Heart left ventricle (tissue), 16 donors: Measurements from ENCODE around the gene CRMP1. TPM values are rescaled to one million over a fixed set of nuclear protein-coding genes. Genes with fewer than 3 reads are reported as not detected.
"Not testable (repeated sequence)": the region's sequence is repeated elsewhere in the genome, so short reads cannot be mapped to it uniquely, and the experiment has no call there.

Experiments
- ATAC-seq, 4 donors: fragments of 200-7000 bp; cut with Tn5 transposase; one replicate each; pipeline ENCODE4 v1.9.1; 2020 to 2022; ENCODE audit warnings: moderate library complexity in 4 of 4, mild to moderate bottlenecking in 3 of 4, moderate number of reproducible peaks in 1 of 4
- DNase-seq, 5 donors: peaks; one replicate each; pipeline ENCODE4 v3.0.0-alpha.2; 2020
- H3K27ac ChIP-seq, 12 donors: fragments of 200-600 bp; sonication (generic) in 4 of 12; one replicate each; pipeline versions ENCODE4 v1.5.0 to v1.8.0; 2016 to 2022; ENCODE audit warnings: mild to moderate bottlenecking in 2 of 12
- H3K27me3 ChIP-seq, 9 donors: fragments of 200-600 bp; sonication (generic) in 2 of 9; one replicate each; pipeline versions ENCODE4 v1.5.1 to v1.8.0; 2016 to 2022; ENCODE audit warnings: mild to moderate bottlenecking in 3 of 9
- H3K36me3 ChIP-seq, 9 donors: fragments of 200-600 bp; sonication (generic) in 2 of 9; one replicate each; pipeline versions ENCODE4 v1.5.0 to v1.8.0; 2018 to 2022; ENCODE audit warnings: mild to moderate bottlenecking in 2 of 9
- H3K4me1 ChIP-seq, 12 donors: fragments of 200-600 bp; sonication (generic) in 4 of 12; one replicate each; pipeline versions ENCODE4 v1.5.0 to v1.8.0; 2016 to 2022; ENCODE audit warnings: mild to moderate bottlenecking in 3 of 12
- H3K4me3 ChIP-seq, 12 donors: fragments of 200-600 bp; sonication (generic) in 4 of 12; one replicate each; pipeline versions ENCODE4 v1.5.0 to v1.8.0; 2017 to 2022; ENCODE audit warnings: mild to moderate bottlenecking in 9 of 12, moderate library complexity in 4 of 12
- H3K9me3 ChIP-seq, 12 donors: fragments of 200-600 bp; sonication (generic) in 4 of 12; one replicate each; pipeline versions ENCODE4 v1.5.0 to v1.8.0; 2016 to 2022; ENCODE audit warnings: mild to moderate bottlenecking in 1 of 12
- POLR2A ChIP-seq, 2 donors: fragments of 450-650 bp; IDR thresholded peaks; one replicate each; pipeline ENCODE4 v1.6.1; 2017; ENCODE audit warnings: antibody characterized with exemption in 2 of 2, mild to moderate bottlenecking in 2 of 2, moderate library complexity in 2 of 2
- WGBS, 4 donors: extraction: QIAGEN DNeasy Blood & Tissue Kit in 2 of 4; methylation state at CpG; one replicate each; pipeline versions ENCODE4 v1.1.5 to v1.1.7; 2013 to 2018; 5-methylcytosine and 5-hydroxymethylcytosine counted together
- intact Hi-C, 10 donors: fragments of 100-400 bp; cut with DNase I; formaldehyde crosslinking; loops; one replicate each; pipeline versions ENCODE4 v1.11.1 to v1.14.2; 2022
- polyA plus RNA-seq, 2 donors: library from polyadenylated mRNA; stranded (reverse); fragments of 200-250 nt; gene quantifications; one replicate each; pipeline ENCODE4 v1.2.3, GENCODE V29; 2013
- total RNA-seq, 9 donors: library from RNA; depleted of rRNA in 2 of 9; stranded (reverse); fragments of >200 nt in 2 of 9; fragmentation: NEBNext Ultra II Directional in 3 of 9; extraction: Animal tissue kit (Norgen Biotek cat#: 25700) in 3 of 9; gene quantifications; one replicate each; pipeline versions ENCODE4 v1.1.0 to v1.2.4, GENCODE V29; 2016 to 2023
- TF ChIP-seq, protein P1 (sequence below), 12 donors: fragments of 200-600 bp; sonication (generic) in 4 of 12; IDR thresholded peaks; one replicate each; pipeline versions ENCODE4 v1.5.0 to v1.8.0; 2018 to 2022; ENCODE audit warnings: antibody characterized with exemption in 12 of 12, mild to moderate bottlenecking in 5 of 12
- donor health status: ischemic (EF 13 %, LVEDD 7.1; RV severe dilation, severe dysfunction).
- donor health status: healthy with polysubstance abuse.
- donor health status: DM: no; HTN: yes; CAD: no.
- donor health status: DM: no; HTN: no; CAD: no.
- donor health status: ischemic (EF 25% LVEDD 6.9; RV normal size, moderate dysfunction).
- donor health status: ischemic (EF 25% LVEDD 5.7; RV mildly dilated, moderate dysfunction).
- donor health status: healthy.
- donor health status: DM: yes; HTN: yes; CAD: no.
- donor health status: ischemic (EF 35%, LVEDD 5.7; RV mildly dilated, moderate dysfunction).
- donor health status: nonischemic (EF 11% LVEDD 7.7; RV severe dilation, severe dysfunction).
- donor health status: DM: yes; HTN: yes; CAD: no.
- donor health status: PGD.
- donor health status: ischemic (EF 29% LVEDD 5.4; RV normal size, mild dysfunction).
- donor health status: nonischemic (EF 23%, LVEDD 6.1; RV moderate dilation, normal function).

The CRMP1 gene
- total and polyA plus RNA-seq, 11 donors = 0.34 to 2.4 (median 0.93) TPM

GRCh38 chr4:5814421-5814820, 78.5 kb downstream of the CRMP1 start:
- Histone ChIP-seq H3K27me3 (no peaks in the 10 kb centered on the region), H3K4me1 (no peaks in the 10 kb centered on the region), H3K4me3 (no peak overlapping the region), H3K27ac (peak overlapping the region in 2 of 12 donors; percentile 29 to 40), H3K36me3 (peaks cover 0 to 51% (median 6%) of the 10 kb centered on the region in 9 donors), H3K9me3 (peaks cover 0 to 10% (median 0%) of the 10 kb centered on the region in 12 donors)
- ATAC-seq (no peak), DNase-seq (no peak)
- 87 to 91% (median 89%) methylated on average over 5 to 6 of the region's 6 CpGs for WGBS, 4 donors
- intact Hi-C loops = loop anchor here in 8 of 10 donors (5.0 to 10.0 kb wide), 7 partner anchors 410 to 1330 kb away; partner anchors contain the start of gene STK32B (in 5 of the 8)
- no peak for TF ChIP-seq POLR2A (IDR thresholded peaks at IDR 0.05)
- TF ChIP-seq, protein P1, sequence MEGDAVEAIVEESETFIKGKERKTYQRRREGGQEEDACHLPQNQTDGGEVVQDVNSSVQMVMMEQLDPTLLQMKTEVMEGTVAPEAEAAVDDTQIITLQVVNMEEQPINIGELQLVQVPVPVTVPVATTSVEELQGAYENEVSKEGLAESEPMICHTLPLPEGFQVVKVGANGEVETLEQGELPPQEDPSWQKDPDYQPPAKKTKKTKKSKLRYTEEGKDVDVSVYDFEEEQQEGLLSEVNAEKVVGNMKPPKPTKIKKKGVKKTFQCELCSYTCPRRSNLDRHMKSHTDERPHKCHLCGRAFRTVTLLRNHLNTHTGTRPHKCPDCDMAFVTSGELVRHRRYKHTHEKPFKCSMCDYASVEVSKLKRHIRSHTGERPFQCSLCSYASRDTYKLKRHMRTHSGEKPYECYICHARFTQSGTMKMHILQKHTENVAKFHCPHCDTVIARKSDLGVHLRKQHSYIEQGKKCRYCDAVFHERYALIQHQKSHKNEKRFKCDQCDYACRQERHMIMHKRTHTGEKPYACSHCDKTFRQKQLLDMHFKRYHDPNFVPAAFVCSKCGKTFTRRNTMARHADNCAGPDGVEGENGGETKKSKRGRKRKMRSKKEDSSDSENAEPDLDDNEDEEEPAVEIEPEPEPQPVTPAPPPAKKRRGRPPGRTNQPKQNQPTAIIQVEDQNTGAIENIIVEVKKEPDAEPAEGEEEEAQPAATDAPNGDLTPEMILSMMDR (IDR thresholded peaks at IDR 0.05) = no peak

DNA sequence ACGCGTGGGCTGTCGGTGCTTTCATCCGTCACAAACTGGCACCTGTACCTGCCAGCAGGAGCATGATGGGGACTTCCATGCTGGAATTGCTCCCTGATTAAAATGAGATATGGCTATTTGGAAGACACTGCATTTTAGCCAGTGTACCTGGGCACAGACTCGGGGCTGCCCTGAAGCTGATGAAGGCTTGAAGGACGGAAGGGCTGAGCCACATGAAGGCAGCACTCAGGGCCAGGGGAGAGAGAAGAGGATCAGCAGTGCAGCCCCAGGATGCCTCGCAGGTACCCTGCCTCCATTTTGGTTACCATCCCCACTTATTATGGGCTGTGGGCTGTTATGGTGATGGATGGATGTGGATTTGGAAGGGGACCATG, 79.0 kb downstream of the CRMP1 start:
- H3K36me3 ChIP-seq = peaks cover 0 to 54% (median 11%) of the 10 kb centered on the region in 9 donors
- ATAC-seq = no peak
- intact Hi-C loops = loop anchor here in 9 of 10 donors (2.0 to 10.0 kb wide), 10 partner anchors 409 to 1329 kb away; partner anchors contain the start of gene STK32B (in 6 of the 9)
- TF ChIP-seq POLR2A (IDR thresholded peaks at IDR 0.05) = no peak
- TF ChIP-seq, protein P1 (IDR thresholded peaks at IDR 0.05) = no peak
- no peaks in the 10 kb centered on the region for H3K4me1 ChIP-seq
- H3K27me3 ChIP-seq = no peaks in the 10 kb centered on the region
- peak overlapping the region in 1 of 12 donors; percentile 6 for H3K4me3 ChIP-seq
- H3K9me3 ChIP-seq = peaks cover 0 to 10% (median 0%) of the 10 kb centered on the region in 12 donors
- no peak for DNase-seq
- peak overlapping the region in 2 of 12 donors; percentile 29 to 40 for H3K27ac ChIP-seq
- WGBS, 4 donors = 81 to 87% (median 86%) methylated on average over 7 of the region's 7 CpGs

DNA sequence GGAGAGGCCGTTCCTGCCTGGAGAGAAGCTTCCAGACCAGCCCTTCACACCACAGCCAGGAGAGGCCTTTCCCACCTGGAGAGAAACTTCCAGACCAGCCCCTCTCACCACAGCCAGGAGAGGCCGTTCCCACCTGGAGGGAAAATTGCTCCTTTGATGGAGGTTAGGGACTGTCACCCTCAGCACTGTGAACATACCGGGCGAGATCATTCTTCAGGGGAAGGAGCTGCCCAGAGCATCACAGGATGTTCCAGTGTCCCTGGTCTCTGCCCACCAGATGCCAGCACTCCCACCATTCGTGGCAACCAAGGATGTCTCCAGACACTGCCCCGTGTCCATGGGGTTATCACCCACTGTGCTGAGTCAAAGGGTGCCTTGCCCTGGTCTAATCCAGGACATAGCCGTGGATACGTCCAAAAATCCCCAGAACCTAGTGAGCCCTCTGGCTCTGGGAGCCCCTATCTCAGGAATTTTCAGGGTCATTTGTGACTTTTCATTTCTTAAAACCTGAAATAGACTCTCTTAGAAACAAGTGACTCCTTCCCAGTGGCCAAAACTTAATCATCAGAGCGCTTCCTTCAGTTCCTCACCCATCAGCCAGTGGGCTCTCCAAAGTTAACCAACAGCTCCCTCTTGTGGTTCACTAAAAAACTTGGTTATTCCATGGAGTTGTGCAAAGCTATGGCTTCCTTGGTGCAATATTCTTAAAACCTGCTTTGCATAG, 80.2 kb downstream of the CRMP1 start:
- Histone ChIP-seq H3K9me3 (peaks cover 0 to 10% (median 0%) of the 10 kb centered on the region in 12 donors), H3K27me3 (no peaks in the 10 kb centered on the region), H3K4me3 (no peak overlapping the region), H3K4me1 (no peaks in the 10 kb centered on the region), H3K27ac (no peak overlapping the region), H3K36me3 (peaks cover 0 to 52% (median 11%) of the 10 kb centered on the region in 9 donors)
- intact Hi-C loops = loop anchor here in 9 of 10 donors (2.0 to 10.0 kb wide), 10 partner anchors 408 to 1328 kb away; partner anchors contain the start of gene STK32B (in 6 of the 9)
- 79 to 89% (median 84%) methylated on average over 7 to 9 of the region's 9 CpGs for WGBS, 4 donors
- DNase-seq = peak in 1 of 5 donors; percentile 32
- peak; percentile 58 to 83 (median 65) for ATAC-seq
- no peak for TF ChIP-seq POLR2A (IDR thresholded peaks at IDR 0.05)
- TF ChIP-seq, protein P1 (IDR thresholded peaks at IDR 0.05) = peak; percentile 56 to 76 (median 71)

- not testable (repeated sequence) for DNase-seq, H3K4me1 ChIP-seq, H3K4me3 ChIP-seq, ATAC-seq, H3K27ac ChIP-seq, H3K27me3 ChIP-seq
- intact Hi-C loops = loop anchor here in 9 of 10 donors (2.0 to 10.0 kb wide), 10 partner anchors 407 to 1327 kb away; partner anchors contain the start of gene STK32B (in 6 of the 9)
- Histone ChIP-seq H3K9me3 (peaks cover 0 to 10% (median 0%) of the 10 kb centered on the region in 12 donors), H3K36me3 (peaks cover 0 to 47% (median 11%) of the 10 kb centered on the region in 9 donors)
- WGBS, 4 donors = 86 to 96% (median 89%) methylated on average over 5 of the region's 5 CpGs
Measured at GRCh38 chr4:5812057-5812456, 80.8 kb downstream of the CRMP1 start.
